ENCODE results near the gene EIF2AK3.

The EIF2AK3 gene

DNA sequence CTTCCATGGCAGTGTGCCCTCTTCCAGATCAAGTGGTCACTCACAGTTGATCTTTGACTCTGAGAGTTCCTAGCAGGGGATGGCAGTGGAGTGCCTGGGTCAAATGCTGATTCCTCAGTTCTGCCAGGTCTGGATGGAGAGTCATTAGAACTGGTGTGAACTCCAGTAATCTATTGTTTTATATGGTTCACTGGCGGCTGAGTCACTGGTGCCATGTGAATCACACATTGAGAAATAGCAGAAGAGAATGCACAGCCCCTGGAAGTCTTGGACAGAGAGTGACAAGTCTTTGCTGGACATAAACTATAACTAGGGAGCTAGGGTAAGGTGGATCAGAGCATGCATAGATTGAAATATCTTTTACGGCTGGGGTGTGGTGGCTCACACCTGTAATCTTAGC is 86.9 kb downstream of the EIF2AK3 start:
- no peak for DNase-seq (ENCODE audit: low spot score)

- DNase-seq (ENCODE audit: low spot score): no peak
Measured at GRCh38 chr2:88538362-88538917, 88.8 kb downstream of the EIF2AK3 start.

- no peak for DNase-seq (ENCODE audit: low spot score)
Measured at GRCh38 chr2:88537640-88538039, 89.6 kb downstream of the EIF2AK3 start.

DNA sequence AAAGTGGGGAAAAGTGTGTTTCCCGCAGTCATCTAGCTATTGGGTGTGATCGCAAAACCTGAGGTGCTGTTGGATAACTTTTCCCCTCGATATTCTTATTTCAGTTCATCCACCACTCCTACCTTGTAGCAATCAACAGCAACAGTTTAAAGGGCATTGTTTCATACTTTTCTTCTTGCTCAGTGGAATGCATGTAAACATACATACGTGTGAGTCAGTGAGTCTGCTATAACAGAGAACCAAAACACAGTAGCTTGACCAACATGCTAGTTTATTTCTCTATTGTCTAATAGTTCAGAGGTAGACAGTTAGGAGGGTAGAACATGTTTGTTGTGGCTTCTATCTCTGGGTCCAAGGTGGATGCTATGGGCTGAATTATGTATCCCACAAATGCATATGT is 97.2 kb downstream of the EIF2AK3 start:
- DNase-seq (ENCODE audit: low spot score): no peak

DNA sequence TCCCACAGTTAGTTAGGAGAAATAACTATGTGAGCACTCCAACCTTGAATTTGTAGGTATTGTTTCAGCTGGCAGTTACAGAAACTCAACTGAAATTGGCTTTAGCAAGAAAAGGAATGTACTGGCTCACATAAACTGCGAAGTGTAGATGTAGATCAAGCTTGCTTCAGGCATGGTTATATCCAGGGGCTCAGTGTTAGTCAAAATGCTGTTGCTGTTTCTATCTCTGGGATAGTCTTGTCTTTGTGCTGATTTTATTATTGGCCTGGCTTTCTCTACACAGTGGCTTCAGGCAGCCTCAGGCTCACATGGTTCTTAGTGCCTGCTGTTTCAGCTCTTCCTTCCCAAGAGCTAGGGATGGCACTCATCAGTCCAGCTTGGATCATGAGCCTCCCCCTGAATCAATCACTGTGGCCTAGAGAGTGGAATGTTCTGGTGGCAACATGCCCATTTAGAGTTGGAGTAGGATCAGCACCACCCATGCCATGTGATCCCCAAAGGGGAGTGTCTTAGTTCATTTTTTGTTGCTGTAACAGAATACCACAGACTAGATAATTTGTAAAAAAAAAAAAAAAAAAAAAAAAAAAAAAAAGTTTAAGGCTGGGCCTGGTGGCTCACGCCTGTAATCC is 105.7 kb downstream of the EIF2AK3 start:
- DNase-seq (ENCODE audit: low spot score): no peak

- no peak for DNase-seq (ENCODE audit: low spot score)
Measured at GRCh38 chr2:88517759-88518201, 109.5 kb downstream of the EIF2AK3 start.
